Endothelial cell of umbilical vein (primary cell): ENCODE results near the gene WNT11.

Experiments
- CTCF ChIP-seq, 2 donors: IDR thresholded peaks; 1 replicate in 1 of 2; 2 replicates in 1 of 2; pipeline ENCODE4 v1.5.1; 2011; ENCODE audit warnings: low read length in 2 of 2, mild to moderate bottlenecking in 2 of 2, moderate library complexity in 2 of 2, control low read depth in 1 of 2, inconsistent platforms in 1 of 2, low read depth in 1 of 2; ENCODE audit not compliant: insufficient read depth in 1 of 2; ENCODE audit errors: extremely low read depth in 1 of 2
- FOS ChIP-seq: IDR thresholded peaks from 2 replicates; pipeline ENCODE4 v1.6.1; 2011; ENCODE audit warnings: mild to moderate bottlenecking, low read length, moderate library complexity, borderline replicate concordance; ENCODE audit not compliant: insufficient read depth
- POLR2A ChIP-seq: IDR thresholded peaks from 2 replicates; pipeline ENCODE4 v1.6.1; 2012; ENCODE audit warnings: low read depth, mild to moderate bottlenecking, control low read depth, low read length

- no peak for TF ChIP-seq POLR2A
- TF ChIP-seq FOS: no peak
- TF ChIP-seq CTCF (IDR thresholded peaks at IDR 0.05; ENCODE audit: extremely low read depth in 1 of 2, insufficient read depth in 1 of 2, low read depth in 1 of 2, low read length in 2 of 2): no peak
Measured at GRCh38 chr11:76141901-76142588, 64.3 kb downstream of the WNT11 start.
